Measurements from ENCODE around the gene ST8SIA2.

Gene ST8SIA2

DNA sequence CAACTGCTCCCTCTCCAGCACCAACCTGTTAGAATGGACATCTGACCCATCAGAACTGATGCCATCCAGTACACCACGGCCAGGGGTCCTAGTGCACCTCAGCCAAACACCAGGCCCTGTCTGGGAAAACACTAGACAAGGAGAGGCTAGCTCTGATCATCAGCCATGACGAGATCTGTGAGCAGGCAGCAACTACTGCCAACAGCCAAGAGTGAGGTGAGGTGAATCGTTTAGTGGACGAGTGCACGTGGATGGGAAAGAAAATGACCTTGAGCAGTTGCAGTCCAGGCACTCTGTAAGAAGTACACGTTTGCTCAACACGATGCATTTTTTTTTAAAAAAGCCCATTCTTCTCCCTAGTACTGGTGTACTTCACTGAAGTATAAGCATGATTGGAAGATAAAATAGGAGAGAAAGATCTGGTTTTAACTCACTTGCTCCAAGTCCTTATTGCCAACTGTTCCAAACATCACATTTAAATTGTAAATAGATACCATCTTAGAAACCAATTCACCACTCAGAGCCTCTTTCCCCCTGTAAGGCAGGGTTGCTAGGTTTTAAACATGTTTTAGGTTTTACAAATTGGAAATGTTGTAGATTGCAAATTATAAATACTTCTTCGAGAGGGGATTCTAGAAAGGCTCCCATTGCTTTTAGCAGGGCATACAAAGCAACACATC is 5.7 kb downstream of the ST8SIA2 start:
- TF ChIP-seq, protein P1, sequence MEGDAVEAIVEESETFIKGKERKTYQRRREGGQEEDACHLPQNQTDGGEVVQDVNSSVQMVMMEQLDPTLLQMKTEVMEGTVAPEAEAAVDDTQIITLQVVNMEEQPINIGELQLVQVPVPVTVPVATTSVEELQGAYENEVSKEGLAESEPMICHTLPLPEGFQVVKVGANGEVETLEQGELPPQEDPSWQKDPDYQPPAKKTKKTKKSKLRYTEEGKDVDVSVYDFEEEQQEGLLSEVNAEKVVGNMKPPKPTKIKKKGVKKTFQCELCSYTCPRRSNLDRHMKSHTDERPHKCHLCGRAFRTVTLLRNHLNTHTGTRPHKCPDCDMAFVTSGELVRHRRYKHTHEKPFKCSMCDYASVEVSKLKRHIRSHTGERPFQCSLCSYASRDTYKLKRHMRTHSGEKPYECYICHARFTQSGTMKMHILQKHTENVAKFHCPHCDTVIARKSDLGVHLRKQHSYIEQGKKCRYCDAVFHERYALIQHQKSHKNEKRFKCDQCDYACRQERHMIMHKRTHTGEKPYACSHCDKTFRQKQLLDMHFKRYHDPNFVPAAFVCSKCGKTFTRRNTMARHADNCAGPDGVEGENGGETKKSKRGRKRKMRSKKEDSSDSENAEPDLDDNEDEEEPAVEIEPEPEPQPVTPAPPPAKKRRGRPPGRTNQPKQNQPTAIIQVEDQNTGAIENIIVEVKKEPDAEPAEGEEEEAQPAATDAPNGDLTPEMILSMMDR (conservative IDR thresholded peaks at IDR 0.05) = no peak
- H3K27ac ChIP-seq = no peak overlapping the region

DNA sequence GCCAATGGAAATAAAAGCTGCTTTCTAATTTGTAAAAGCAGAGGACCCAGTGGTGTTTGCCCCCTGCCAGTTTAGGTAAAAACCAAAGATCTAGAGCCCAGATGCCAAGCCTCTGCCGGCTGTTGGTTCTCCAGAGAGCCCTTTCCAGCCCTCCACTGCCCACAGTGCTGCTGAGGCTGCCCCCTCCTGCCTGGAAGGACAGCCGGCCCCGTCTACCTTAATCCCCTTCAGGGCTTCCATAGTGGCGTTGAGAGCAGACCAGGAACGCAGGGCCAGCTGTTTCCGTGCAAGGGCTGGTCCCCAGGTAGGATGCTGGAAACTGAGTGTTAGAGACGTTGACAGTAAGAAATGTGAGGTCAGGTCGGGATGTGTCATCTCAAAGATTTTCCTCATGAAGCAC is 6.9 kb downstream of the ST8SIA2 start:
- H3K27ac ChIP-seq = no peak overlapping the region
- TF ChIP-seq, protein P1 (conservative IDR thresholded peaks at IDR 0.05) = no peak

DNA sequence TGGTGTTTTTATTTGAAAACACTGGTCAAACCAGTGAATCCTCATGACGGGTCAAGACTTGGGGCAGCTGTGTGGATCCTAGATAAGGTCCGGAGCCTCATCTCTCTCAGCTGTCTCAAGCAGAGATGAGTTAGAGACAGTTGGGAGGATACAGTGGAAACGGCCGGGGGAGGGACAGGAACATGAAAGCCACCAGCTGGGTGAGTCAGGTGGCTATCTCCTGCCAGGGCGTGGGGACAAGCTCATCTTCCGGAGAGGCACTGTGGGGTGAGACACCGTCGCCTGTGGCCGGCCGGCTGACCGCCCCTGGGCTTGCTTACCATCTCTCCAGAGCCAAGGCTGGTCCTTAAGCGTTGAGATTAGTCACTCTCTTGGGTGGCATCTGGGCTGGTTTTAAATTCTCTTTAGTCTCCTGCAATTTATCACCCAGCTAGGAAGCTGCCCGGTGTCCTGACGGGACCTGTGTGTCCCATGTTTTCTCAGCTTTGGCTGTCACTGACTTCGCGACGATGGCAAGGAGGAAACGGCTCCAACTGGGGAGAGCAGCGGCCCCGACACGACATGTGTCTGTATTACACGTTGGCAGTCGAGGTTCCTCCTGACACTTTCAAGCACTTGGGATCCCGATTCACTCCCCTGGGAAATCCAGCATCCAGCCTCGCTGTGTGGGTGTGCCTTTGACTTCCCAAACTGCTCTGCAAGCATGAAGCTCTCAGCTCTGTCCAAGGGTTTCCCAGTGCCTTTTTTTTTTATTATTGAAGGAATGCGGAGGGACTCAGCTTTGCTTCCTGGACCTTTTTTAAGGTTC is 7.5 kb downstream of the ST8SIA2 start:
- TF ChIP-seq, protein P1 (conservative IDR thresholded peaks at IDR 0.05) = no peak

DNA sequence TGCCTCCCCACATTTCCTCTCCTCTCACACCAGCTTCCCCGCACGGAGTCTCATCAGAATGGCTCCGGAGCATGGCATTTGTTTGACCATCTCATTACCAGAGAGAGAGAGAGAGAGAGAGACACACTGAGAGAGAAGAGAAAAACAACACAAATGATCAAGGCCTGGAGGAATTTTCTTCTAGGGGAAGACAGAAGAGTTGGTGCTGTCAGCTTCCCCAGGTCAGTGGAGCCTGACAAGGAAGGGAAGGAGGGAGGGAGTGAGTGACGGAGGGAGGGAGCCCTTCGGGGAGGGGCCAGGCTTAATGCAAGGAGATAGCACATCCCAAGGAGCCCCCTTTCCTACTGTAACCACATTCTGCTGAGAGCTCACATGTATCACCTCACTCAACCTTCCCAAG is 9.1 kb downstream of the ST8SIA2 start:
- TF ChIP-seq, protein P1 (conservative IDR thresholded peaks at IDR 0.05) = no peak
- no peak overlapping the region for H3K27ac ChIP-seq

More for the DNA sequence above, 7.5 kb downstream of the ST8SIA2 start:
- no peak overlapping the region for H3K27ac ChIP-seq

DNA sequence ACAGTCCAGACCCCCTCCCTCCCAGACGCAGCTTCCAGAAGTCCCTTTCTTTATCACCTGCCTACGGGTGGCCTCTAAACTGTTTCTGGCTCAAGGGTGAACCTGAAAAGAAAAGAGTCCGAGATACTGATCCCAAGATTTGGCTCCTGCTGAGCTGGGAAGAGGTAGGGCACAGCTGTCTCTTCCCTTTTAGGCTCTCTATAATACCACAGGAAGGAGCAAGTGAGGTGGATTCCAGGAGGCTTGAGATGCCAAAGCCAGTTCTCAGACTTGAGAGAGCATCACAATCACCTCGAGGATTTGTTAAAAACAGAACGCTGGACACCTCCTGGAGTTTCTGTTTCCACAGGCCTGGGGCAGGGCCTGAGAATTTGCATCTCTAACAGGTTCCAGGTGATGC is 12.3 kb downstream of the ST8SIA2 start:
- no peak overlapping the region for H3K27ac ChIP-seq
- TF ChIP-seq, protein P1 (conservative IDR thresholded peaks at IDR 0.05) = no peak

DNA sequence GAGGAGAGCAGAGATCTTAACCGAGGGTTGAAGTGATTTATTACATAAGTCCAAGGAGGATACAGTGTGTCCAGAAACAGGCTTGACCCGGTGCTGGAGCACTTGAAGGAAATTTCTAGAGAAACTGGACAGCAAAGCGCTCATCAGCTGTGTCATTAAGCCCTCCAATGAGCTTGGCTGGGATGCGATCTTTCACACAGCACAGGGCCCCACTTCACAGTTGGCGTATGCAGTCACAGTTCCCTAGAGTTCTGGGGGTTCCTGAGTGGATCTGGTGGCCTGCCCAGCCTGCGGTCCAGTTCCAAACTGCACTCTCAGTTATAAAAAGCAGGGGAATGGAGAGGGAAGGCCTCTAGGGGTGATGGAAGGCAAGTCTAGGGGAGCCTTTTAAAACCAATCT is 13.6 kb downstream of the ST8SIA2 start:
- H3K27ac ChIP-seq = no peak overlapping the region
- TF ChIP-seq, protein P1 (conservative IDR thresholded peaks at IDR 0.05) = no peak

DNA sequence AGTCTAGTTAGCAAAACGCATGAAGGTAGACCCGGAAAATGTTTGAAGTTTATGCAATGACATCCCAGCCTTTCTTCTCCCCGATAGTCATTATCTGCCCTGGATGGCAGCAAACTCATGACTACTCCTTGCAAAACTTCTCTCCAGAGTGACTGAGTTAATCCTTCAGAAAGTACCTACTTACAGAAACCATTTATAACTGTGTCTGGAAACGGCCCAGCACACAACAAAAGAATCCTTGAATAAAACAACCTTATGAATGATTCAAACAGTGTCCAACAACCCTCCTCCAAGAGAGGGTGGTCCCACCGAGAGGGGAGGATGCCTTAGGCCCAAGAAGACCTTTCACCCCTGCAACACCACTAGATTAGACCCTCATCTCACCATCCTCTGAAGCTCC is 14.2 kb downstream of the ST8SIA2 start:
- no peak overlapping the region for H3K27ac ChIP-seq

More for the DNA sequence above, 14.2 kb downstream of the ST8SIA2 start:
- TF ChIP-seq, protein P1 (conservative IDR thresholded peaks at IDR 0.05) = no peak

Data from VCaP (cell line).